Islet of Langerhans (tissue), 1 donor: Measurements from ENCODE around the gene GBP1.
"Not testable (repeated sequence)": the region's sequence is repeated elsewhere in the genome, so short reads cannot be mapped to it uniquely, and the experiment has no call there.

Experiments
- FAIRE-seq: peaks from one replicate; lab custom pipeline; 2011; peaks lifted over from hg19 to GRCh38; lab: Jason Lieb, UNC

The GBP1 gene, protein sequence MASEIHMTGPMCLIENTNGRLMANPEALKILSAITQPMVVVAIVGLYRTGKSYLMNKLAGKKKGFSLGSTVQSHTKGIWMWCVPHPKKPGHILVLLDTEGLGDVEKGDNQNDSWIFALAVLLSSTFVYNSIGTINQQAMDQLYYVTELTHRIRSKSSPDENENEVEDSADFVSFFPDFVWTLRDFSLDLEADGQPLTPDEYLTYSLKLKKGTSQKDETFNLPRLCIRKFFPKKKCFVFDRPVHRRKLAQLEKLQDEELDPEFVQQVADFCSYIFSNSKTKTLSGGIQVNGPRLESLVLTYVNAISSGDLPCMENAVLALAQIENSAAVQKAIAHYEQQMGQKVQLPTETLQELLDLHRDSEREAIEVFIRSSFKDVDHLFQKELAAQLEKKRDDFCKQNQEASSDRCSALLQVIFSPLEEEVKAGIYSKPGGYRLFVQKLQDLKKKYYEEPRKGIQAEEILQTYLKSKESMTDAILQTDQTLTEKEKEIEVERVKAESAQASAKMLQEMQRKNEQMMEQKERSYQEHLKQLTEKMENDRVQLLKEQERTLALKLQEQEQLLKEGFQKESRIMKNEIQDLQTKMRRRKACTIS

DNA sequence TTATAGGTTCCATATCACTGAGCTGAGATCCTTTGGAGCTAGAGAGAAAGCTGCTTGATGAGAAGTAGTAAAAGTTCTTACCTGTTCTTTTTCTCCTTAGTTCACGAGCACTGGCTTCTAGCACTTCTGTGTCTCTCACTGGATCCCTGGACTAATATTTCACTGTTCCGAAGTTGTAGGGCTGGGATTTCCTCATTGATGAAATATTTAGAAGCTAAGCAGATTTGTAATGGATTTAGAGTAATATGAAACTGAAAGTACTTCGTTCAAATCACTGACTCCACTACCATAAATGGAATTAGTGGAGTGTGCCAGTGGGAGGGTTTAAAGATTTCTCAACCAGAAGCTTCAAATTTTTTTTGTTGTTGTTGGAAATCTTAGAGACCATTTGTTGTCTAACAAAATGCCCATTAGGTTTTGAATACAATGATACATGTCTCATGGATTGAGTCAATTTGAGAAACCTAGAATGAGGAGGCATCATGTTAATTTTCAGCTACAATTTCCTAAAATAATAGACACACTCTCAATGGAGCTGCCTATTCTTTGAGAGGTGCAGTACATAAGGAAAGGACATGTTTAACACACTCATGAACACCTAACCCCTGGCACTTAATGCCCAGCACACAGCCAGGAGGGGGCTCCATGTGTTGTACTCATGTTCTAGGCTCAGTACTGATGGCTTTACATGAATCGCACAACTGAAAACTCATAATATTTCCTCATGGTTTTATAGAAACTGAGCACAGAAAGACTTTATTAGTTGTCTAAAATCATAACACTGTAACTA is at the start of gene GBP1:
Gene GBP1, minus strand, starts transcription at position 130 of the 790 bp plus-strand sequence. CDS start 1,974 bp downstream, outside the sequence.
- FAIRE-seq: peak; percentile 93

DNA sequence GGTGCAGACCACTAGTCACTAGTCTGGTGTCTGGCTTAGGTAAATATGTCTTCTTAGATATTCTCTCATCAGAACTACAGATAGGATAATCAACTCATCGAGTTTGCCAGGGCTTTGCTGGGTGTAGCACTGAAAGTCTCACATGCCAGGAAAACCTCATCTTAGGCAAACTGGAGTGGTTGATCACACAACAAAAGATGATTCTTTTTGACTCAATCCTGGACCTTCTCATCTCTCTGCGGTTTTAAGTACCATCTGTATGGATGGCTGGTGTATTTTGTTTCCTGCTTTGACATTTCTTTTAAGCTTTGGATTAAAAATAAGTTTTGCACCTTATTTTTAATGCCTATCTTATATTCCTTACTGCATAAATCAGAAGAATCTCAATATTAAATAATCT is 49.7 kb upstream of the GBP1 start:
- FAIRE-seq: no peak

DNA sequence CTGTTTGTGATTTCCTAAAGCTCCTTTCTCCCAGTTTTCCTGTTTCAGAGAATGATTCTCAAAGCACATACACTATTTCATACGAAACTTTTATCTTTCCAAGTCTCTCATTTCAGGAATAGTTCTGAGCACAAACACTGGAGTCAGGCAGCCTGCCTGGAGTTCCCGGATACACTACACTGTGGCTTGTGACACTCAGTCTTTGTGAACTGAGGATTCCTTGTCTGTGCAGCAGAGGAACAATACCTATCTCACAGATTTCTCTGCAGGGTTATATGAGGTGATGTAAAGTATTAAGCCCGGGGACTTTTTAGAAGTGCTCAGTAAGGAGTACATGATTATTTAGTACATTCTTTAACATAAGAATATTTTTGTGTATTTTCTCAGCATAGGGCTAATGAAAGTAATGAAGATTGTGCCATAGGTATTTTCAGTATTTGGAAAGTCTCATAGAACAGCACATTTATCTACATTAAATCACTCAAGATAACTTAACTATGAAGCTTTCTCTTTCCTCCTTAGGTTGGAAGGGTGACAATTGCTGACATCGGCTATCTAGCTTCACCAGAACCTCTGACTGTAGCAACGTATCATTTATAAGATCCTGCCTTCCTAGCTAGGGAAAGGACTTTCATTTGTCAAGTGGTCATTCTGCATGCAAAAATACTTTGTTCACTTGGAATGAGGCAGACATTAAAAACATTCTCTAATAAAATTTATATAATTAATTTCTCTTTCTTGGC is 48.0 kb upstream of the GBP1 start:
- no peak for FAIRE-seq

DNA sequence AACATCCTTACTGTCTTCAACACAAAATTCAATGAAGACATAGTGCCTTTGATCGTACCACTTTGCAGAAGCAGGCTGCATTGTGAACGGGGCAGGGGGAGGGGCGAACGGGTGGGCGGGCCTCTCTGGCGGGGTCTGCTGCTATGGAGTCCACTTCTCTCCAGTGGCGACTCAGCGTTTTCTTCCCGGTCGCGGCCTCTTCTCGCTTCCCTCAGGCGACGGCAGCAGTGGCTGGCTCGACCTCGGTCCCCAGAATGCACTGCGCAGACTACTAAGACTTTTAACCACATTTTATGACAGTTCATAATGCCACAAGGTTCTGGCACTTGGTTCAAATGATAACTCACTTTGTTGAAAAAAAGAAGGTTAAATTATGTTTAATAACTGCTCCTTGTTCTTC is 39.7 kb upstream of the GBP1 start:
- no peak for FAIRE-seq

DNA sequence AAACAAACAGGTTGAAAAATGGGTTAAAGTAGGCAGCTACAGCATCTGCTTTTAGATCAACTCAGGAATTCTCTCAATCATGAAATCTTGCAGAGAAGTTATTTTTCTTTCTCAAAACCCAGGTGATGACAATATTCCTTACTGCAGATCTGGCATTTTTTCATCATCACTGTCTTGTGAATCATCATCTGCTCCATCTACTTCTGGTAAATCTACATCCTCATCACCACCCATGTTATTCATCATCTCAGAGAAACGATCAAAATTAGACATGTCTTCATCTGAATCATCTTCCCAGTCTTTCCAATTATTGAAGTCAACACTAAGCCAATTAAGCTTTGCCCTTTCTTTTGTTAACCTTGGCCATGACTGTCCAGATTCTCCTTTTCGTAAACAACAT is 39.1 kb upstream of the GBP1 start:
- peak; percentile 27 for FAIRE-seq

DNA sequence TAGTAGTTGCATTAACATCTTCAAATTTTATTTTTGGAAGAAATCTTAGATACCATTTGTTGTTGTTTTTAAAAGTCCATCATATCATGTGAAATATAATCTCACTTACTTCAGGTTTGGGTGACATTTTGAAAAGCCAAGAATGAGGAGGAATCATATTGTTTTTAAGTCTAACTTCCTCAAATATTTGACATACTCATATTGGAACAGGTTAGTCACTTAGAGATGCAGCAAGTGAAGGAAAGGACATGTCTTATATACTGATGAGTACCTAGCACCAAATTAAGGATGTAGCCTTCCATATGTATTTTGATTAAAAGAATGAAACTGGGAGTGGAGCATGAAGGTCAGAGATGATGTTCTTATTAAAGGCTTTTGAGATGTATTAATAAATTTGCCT is 37.0 kb upstream of the GBP1 start:
- FAIRE-seq: no peak

DNA sequence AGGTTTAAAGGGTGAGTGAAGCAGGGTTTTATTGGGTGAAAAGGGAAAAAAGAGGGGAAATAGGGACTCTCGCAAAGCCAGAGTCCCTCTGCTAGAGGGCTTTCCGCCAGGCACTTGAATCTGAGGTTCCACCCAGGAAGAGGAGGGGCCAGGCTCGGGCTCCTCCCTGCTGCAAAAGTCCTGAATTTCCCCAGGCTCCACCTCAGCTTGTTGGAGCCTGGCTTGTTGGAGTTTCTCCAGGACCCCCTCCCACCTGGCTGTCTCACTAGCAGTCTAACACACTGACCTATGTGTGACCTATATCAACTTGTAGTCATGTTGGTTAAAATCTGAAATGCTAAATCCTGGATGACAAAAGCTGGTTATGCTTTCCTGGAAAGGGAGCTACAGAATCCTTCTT is 35.4 kb upstream of the GBP1 start:
- no peak for FAIRE-seq

DNA sequence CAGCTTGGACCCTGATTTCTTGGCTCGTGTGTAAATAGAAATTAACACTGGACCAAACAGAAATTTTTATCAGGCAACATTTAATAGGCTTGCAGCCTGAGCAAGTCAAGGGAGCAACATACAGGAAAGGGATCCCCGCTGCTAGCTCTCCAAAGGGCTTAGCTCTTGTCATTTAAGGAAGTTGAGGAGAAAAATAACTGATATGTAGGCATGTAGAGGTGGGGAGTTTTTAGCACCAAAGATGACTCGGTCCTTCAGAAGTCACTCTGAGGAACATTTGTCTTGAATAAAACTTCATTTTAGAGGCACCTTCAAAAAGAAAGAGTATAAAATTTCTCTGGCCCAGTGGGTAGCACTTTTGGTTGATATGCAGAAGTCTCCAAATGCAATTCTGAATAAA is 33.8 kb upstream of the GBP1 start:
- no peak for FAIRE-seq

DNA sequence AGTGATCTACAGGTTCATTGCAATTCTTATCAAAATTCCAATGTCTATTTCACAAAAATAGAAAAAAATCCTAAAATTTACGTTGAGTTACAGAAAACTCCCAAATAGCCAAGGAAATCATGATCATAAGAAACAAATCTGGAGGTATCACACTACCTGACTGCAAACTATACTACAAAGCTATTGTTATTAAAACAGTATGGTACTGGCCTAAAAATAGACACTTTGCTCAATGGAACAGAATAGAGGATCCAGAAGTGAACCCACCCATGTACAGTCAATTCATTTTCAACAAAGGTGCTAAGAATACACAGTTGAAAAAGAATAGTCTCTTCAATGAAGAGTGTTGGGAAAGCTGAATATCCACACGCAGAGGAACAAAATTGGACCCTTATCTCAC is 30.7 kb upstream of the GBP1 start:
- FAIRE-seq: no peak

DNA sequence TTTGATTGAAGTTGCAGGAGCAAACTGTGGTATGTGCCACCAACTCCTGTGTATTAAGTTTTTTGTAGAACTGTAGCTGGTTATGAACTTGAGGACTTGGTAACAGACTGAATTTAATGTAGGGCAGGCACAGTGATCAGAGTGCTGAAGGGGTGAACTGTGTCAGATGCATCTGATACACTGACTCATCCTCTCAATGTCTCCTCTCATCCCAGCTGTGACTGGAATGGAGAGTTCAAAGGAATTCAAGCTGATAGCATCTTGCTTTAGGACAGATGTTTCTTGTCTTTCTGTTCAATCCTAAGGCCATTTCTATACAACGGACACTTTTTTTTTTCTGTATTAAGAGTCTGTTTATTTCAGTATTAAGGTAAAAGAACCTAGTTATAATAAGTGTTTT is 25.0 kb upstream of the GBP1 start:
- FAIRE-seq: no peak

DNA sequence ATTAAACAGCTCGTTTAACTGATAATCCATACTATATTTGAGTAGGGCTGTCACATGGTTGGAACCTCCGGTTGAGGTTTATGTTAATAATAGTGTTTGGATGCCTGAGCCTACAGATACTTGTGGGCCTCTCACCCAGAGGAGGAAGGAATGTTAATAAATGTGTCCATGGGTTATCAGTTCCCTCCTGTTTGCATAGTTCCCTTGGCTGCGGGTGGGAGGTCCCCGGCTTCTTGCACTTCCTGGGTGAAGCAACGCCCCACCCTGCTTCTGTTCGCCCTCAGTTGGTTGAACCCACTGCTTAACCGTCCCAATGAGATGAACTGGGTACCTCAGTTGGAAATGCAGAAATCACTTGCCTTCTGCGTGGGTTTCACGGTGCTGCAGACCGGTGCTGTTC is 23.6 kb upstream of the GBP1 start:
- FAIRE-seq: no peak

DNA sequence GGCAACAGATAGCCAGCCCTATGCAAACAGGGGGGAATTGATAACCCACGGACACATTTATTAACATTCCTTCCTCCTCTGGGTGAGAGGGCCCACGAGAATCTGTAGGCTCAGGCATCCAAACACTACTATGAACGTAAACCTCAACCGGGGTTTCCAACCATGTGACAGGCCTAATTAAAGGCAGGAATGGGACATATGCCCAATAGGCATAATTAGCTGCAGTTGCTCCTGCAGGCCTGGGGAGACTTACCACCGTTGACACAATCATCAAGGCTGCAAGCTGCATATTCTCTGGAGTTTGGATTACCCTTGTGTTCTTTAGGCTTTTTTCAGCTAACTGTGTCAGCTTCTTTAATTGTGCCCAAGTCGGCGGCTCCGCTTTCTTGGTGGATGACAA is 22.2 kb upstream of the GBP1 start:
- no peak for FAIRE-seq

DNA sequence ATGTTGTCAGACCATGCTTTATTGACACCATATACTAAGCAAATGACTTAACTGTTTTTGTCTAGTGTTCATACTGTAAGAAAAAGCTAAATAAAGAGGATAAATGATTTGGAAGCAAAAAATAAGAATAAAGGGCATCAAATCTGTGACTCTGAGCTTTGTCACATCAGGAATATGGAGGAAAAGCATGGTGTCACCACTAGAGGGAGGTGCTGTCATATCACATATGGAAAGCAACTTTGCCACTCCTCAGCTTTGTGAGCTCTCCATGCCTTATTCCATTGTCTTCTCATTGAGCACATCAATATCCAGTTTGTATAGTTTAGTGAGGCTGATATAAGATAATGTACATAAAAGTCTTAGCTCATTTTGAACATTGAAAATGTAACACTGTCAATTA is 20.8 kb upstream of the GBP1 start:
- FAIRE-seq: no peak

DNA sequence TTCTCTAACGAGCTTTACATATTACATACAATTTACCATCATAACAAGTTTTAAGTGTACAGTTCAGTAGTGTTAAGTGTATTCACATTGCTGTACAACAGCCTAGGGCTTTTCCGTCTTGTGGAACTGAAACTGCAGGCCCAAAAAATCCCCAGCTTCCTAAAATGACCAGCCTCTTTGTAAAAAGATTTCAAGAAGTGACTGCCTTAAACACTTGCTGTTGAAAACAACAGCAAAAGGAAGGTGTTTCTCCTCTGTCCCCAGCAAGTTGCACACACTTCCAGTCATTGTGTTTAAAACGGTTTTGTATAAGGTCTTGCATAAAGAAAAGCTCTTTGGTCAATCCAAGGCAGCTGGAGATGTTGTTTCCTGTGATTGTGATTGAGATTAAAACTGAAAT is 16.0 kb upstream of the GBP1 start:
- FAIRE-seq: no peak

DNA sequence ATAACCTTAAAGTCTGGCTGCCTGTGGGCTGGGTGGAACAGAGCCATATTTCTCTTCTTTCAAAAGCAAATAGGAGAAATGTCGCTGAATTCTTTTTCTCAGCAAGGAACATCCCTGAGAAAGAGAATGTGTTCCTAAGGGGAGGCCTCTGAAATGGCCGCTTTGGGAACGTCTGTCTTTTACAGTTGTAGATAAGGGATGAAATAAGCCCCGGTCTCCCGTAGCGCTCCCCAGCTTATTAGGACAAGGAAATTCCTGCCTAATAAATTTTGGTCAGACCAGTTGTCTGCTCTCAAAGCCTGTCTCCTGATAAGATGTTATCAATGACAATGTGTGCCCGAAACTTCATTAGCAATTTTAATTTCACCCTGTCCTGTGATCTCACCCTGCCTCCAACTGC is 15.1 kb upstream of the GBP1 start:
- not testable (repeated sequence) for FAIRE-seq

DNA sequence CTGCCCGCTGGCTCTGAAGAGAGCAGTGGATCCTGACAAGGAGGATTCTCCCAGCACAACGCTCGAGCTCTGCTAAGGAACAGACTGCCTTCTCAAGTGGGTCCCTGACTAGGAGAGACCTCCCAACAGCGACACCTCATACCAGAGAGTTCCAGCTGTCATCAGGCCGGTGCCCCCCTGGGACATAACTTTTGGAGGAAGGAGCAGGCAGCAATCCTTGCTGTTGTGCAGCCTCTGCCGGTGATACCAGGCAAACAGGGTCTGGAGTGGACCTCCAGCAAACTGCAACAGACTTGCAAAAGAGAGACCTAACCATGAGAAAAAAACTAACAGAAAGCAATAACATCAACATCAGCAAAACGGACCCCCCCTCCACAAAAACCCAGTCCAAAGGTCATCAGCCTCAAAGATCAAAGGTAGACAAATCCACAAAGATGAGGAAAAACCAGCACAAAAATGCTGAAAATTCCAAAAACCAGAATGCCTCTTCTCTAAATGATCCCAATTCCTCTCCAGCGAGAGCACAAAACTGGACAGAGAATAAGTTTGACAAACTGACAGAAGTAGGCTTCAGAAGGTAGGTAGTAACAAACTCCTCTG is 7.6 kb upstream of the GBP1 start:
- not testable (repeated sequence) for FAIRE-seq

DNA sequence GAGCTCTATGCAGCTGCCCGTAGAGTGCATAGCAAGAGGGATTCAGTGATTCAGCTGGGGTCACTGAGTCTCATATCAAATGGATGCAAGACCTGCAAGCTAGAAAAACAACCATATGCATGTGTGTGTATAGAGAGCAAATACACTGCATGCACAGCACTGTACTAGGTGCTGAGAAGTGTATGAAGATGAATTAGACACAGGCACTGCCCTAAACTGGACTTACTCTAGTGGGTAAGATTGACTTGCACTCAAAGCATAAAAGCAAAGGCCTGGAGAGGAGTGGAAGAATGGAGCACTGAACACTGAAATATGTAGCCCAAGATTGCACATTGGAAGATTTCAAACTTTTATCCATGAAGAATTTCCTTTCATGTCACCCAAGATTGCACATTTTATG is 5.5 kb upstream of the GBP1 start:
- no peak for FAIRE-seq

DNA sequence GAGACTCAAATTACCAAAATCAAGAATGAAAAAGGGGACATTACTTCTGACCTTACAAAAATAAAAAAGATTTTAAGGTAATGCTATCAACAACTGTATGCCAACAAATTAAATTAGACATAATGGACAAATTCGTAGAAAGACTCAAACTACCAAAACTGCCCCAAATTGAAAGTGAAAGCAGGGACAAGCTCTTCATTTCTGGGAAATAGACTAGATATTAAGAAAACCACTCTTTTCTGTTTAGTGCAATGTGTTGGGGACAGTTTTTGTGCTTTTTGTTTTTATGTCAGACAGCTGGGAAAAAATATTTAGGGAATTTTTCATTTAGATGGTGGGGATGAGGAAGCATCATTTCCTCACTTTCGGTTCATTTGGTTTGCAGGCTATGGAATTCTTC is 4.9 kb upstream of the GBP1 start:
- no peak for FAIRE-seq

DNA sequence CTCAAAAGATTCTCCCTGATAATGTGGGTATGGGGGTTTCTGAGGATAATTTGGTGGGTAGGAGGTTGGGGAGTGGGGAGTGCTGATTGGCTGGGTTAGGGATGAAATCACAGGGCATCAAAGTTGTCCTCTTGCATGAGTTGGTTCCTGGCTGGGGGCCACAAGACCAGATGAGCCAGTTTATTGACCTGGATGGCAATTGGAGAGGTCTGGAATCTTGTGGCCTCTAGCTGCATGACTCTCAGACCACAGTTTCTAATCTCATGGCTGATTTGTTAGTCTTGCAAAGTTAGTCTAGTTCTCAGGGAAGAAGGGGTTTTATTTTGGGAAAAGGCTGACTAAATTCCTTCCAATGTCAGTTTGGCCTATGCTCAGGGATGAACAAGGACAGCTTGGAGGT is 3.3 kb upstream of the GBP1 start:
- FAIRE-seq: no peak

DNA sequence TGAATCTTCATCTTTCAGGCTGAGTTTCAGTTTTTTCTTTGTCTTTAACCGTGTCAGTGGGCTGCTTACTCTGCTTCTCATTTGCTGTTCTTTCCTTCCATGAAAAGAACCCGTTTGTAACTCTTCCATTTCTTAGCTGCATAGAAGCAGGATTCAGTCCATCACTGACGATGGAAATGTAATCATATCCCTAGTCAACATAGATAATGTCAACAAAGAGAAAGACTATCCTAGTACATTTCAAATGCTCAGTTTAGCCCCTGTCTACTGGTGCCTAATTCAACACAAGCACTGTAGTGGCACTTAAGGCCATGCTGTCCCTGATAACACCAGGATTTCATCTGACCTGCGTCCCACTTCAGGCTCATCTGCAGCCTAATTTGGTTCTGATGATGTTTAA is 376 bp downstream of the GBP1 start:
- FAIRE-seq: no peak

DNA sequence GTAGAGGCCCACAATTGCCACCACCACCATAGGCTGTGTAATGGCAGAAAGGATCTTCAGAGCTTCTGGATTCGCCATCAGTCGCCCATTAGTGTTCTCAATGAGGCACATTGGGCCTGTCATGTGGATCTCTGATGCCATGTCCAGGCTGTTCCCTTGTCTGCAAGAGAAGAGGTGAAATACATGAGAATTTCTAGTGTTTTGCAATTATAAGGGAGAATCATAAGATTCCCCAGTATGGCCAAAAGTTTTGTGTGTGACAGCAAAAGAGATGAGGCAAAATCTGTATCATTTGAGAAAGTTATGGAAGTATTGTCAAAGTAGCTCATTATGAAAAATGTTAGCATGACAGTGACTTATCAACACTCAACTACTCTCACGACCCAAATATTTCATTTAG is 1.9 kb downstream of the GBP1 start:
- FAIRE-seq: no peak

DNA sequence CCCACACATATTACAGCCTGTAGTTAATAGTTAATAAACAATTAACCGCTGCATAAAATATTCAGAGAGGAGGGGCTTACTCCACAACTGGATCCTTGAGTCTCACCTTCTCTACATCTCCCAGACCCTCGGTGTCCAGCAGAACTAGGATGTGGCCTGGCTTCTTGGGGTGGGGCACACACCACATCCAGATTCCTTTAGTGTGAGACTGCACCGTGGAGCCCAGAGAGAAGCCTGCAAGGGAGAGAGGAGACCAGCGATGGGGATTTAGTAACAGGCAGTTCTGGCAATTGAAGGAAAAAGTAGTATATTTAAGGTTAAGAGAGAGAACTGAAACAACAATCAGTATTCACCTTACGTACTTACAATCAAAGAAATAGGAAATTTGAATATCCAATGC is 4.9 kb downstream of the GBP1 start:
- FAIRE-seq: no peak
